Suprapubic skin (tissue), 4 donors: ENCODE measurements around the gene TBL1Y. TPM values are rescaled to one million over a fixed set of nuclear protein-coding genes. Genes with fewer than 3 reads are reported as not detected.
"Not testable (repeated sequence)": the region's sequence is repeated elsewhere in the genome, so short reads cannot be mapped to it uniquely, and the experiment has no call there.

Source experiments
- DNase-seq, 2 donors: peaks; one replicate each; pipeline ENCODE4 v3.0.0-alpha.2; 2019; ENCODE audit warnings: low spot score in 2 of 2
- H3K27ac ChIP-seq: fragments of 200-600 bp; sonication (generic); one replicate; pipeline ENCODE4 v1.5.1; 2019
- H3K27me3 ChIP-seq: fragments of 200-600 bp; sonication (generic); one replicate; pipeline ENCODE4 v1.5.1; 2019
- H3K36me3 ChIP-seq: fragments of 200-600 bp; sonication (generic); one replicate; pipeline ENCODE4 v1.5.1; 2019
- H3K4me1 ChIP-seq: fragments of 200-600 bp; sonication (generic); one replicate; pipeline ENCODE4 v1.5.1; 2019
- H3K4me3 ChIP-seq: fragments of 200-600 bp; sonication (generic); one replicate; pipeline ENCODE4 v1.5.1; 2019; ENCODE audit warnings: mild to moderate bottlenecking
- H3K9me3 ChIP-seq: fragments of 200-600 bp; sonication (generic); one replicate; pipeline ENCODE4 v1.5.1; 2019
- CTCF ChIP-seq, 2 donors: fragments of 200-600 bp in 1 of 2; fragments of 450-650 bp in 1 of 2; sonication (generic) in 1 of 2; IDR thresholded peaks; one replicate each; pipeline ENCODE4 v1.5.1; 2016 to 2019; ENCODE audit warnings: antibody characterized with exemption in 2 of 2, mild to moderate bottlenecking in 1 of 2, moderate library complexity in 1 of 2
- EP300 ChIP-seq: sonication (generic); formaldehyde crosslinking; IDR thresholded peaks from one replicate; pipeline ENCODE4 v1.6.1; 2017; ENCODE audit warnings: antibody characterized with exemption
- POLR2A ChIP-seq, 2 donors: fragments of 450-650 bp; IDR thresholded peaks; one replicate each; pipeline ENCODE4 v1.6.1; 2017; ENCODE audit warnings: antibody characterized with exemption in 2 of 2, mild to moderate bottlenecking in 2 of 2, moderate library complexity in 2 of 2
- POLR2AphosphoS5 ChIP-seq, 3 donors: sonication (generic); formaldehyde crosslinking; IDR thresholded peaks; one replicate each; pipeline ENCODE4 v1.6.1; 2017; ENCODE audit warnings: antibody characterized with exemption in 3 of 3
- WGBS: methylation state at CpG from one replicate; pipeline ENCODE4 v1.1.5; 2018; 5-methylcytosine and 5-hydroxymethylcytosine counted together
- total RNA-seq, 4 donors: library from RNA; depleted of rRNA; stranded (reverse); fragments of >200 nt; gene quantifications; one replicate each; pipeline ENCODE4 v1.1.0, GENCODE V29; 2016

TBL1Y gene
- total RNA-seq: 1 to 10 TPM in 2 of 4 donors, not detected in 2; 1.3 to 1.6 TPM

DNA sequence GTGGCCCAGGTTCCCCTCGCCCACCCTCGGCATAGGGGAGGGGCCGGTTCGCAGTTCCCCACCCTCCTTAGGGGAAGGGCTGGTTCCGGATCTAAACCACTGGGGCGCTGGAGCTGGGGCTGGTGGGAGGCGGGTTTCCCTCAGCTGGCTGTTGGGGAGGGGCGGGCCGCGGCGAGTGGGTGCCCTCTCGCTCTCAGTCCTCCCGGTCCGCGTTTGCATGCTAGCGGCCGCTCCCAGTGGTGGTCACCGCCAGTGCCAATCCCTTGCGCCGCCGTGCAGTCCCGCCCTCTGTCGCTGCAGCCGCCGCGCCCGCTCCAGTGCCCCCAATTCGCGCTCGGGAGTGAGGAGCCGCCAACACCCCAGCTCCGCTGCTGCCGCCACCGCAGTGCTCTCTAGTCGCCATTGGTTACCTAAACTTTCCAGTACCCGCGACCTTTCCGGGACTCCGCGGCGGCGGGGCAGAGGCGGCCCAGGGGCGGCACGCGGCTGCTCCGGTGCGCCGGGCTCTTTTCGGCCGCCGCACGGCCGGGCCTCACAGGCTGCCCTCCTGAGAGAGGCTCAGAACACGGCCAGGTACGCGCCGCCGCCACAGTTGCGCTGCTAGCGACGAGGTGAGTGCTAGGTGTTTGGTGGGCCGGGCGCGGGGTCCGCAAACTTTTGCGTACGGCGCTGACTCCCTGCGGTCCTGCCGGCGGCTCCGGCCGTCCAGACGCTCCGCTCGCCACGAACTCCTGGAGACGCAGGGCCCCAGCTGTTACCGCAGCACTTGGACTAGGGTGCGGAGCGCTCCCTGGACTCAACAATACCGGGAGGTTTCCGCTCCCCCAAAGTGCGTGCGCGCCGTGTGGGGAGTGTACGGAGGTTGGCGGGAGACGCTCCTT, at the start of gene TBL1Y:
TSS of gene TBL1Y (plus strand) at position 326 of the 881 bp plus-strand sequence. CDS start 114,388 bp downstream, outside the sequence.
- H3K36me3 ChIP-seq: no peaks in the 10 kb centered on the region
- peaks cover 12% of the 10 kb centered on the region for H3K4me1 ChIP-seq
- no peaks in the 10 kb centered on the region for H3K9me3 ChIP-seq
- whole genome bisulfite sequencing: no CpG with 5 or more reads among the region's 91 CpGs
- H3K27me3 ChIP-seq: peaks cover 17% of the 10 kb centered on the region
- H3K27ac ChIP-seq: no peak within 1 kb of the TSS
- H3K4me3 ChIP-seq: peak within 1 kb of the TSS; percentile 46
- no peak for DNase-seq
- TF ChIP-seq EP300 (no peak), CTCF (IDR thresholded peaks at IDR 0.05) (no peak), POLR2A (IDR thresholded peaks at IDR 0.05) (no peak), POLR2AphosphoS5 (IDR thresholded peaks at IDR 0.05) (no peak)

DNA sequence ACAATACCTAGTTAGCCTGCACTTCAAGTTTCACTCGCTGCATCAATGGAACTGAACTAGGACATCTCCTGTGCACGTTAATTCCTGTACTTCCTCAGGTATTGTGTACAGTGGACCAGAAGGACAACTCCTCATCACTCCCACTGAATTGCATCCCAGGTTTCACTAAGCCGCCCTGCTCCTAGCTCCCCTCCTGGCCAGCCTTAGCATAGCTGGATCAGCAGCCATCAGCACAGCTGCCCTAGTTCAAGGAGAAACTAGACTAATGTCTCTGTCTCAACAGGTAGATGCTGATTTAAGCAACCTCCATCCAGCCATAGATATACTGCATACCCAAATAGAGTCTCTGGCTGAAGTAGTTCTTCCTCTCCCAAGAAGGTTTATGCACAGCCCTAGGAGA, 16.0 kb upstream of the TBL1Y start:
- no peak for DNase-seq
- WGBS: no CpG with 5 or more reads among the region's 3 CpGs
- Histone ChIP-seq H3K27me3 (no peaks in the 10 kb centered on the region), H3K4me3 (no peak overlapping the region), H3K27ac (no peak overlapping the region), H3K36me3 (no peaks in the 10 kb centered on the region), H3K9me3 (no peaks in the 10 kb centered on the region), H3K4me1 (no peaks in the 10 kb centered on the region)
- TF ChIP-seq EP300 (no peak), POLR2A (IDR thresholded peaks at IDR 0.05) (no peak), POLR2AphosphoS5 (IDR thresholded peaks at IDR 0.05) (no peak), CTCF (IDR thresholded peaks at IDR 0.05) (no peak)

DNA sequence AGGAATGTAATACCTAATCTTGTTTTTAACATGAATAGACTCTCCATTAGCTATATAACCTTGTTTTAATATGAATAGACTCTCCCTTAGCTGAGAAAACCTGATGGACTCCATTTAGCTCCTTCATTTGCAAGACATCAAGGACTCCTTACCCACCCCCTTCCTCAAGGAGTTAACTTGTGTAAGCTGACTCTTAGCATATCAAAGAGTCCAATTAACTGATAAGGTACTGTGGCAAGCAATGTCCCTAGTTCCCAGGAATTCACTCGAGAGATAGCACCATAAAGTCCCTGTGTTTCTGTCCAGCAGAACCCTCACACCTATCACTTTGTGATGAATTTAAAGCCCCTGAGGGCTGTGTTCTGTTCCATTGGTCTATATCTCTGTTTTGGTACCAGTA, 15.3 kb upstream of the TBL1Y start:
- Histone ChIP-seq H3K36me3 (no peaks in the 10 kb centered on the region), H3K4me3 (no peak overlapping the region), H3K27ac (no peak overlapping the region), H3K9me3 (no peaks in the 10 kb centered on the region), H3K27me3 (no peaks in the 10 kb centered on the region), H3K4me1 (no peaks in the 10 kb centered on the region)
- TF ChIP-seq EP300 (no peak), POLR2A (IDR thresholded peaks at IDR 0.05) (no peak), POLR2AphosphoS5 (IDR thresholded peaks at IDR 0.05) (no peak), CTCF (IDR thresholded peaks at IDR 0.05) (no peak)
- DNase-seq: no peak
- no CpG with 5 or more reads among the region's 1 CpG for WGBS

DNA sequence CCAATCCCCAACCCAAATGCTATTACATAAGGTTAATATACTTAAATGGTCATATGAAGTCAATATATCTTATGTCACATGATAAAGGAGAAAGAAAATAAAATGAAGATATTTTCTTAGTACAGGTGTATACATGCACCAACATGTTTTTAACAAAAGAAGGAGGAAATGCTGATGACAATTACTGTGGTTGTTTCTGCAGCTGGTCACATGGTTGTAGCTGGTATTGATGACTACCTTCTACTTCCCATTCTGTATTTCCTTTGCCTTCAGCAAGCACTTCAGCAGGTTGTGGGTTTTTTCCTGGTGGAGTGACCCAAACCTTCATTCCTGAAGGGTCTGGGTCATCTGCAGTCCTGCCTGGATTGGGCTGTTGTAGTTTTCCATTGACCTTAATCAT, 8.4 kb upstream of the TBL1Y start:
- H3K4me3 ChIP-seq, H3K27ac ChIP-seq, DNase-seq, H3K36me3 ChIP-seq, H3K4me1 ChIP-seq, H3K9me3 ChIP-seq, H3K27me3 ChIP-seq: not testable (repeated sequence)

DNA sequence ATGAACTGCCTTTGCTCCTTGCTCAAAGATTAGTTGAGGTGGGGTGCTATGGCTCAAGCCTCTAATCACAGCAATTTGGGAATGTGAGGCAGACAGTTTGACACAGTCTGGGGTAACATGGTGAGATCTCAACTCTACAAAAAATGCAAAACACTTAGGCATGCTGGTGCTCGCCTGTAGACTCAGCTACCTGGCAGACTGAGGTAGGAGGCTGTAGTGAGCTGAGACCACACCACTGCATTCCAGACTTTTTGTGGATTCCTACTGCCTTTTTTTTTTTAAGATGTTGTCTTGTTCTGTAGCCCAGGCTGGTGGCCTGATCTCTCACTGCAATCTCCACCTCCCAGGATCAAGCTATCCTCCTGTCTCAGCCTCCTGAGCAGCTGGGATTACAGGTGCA, 2.9 kb upstream of the TBL1Y start:
- Histone ChIP-seq H3K27ac (no peak overlapping the region), H3K4me3 (no peak overlapping the region), H3K9me3 (no peaks in the 10 kb centered on the region), H3K27me3 (peaks cover 17% of the 10 kb centered on the region), H3K4me1 (peaks cover 12% of the 10 kb centered on the region), H3K36me3 (no peaks in the 10 kb centered on the region)
- DNase-seq: no peak
- no peak for TF ChIP-seq POLR2A (IDR thresholded peaks at IDR 0.05)
- no peak for TF ChIP-seq CTCF (IDR thresholded peaks at IDR 0.05)
- no peak for TF ChIP-seq EP300
- no peak for TF ChIP-seq POLR2AphosphoS5 (IDR thresholded peaks at IDR 0.05)
- WGBS: no CpG with 5 or more reads among the region's 1 CpG

GRCh38 chrY:6908021-6908420, 2.5 kb upstream of the TBL1Y start:
- not testable (repeated sequence) for DNase-seq, H3K4me3 ChIP-seq, H3K9me3 ChIP-seq, H3K36me3 ChIP-seq, H3K27ac ChIP-seq
- Histone ChIP-seq H3K27me3 (peaks cover 17% of the 10 kb centered on the region), H3K4me1 (peaks cover 12% of the 10 kb centered on the region)
- WGBS: no CpG with 5 or more reads among the region's 6 CpGs
